Endothelial cell (in vitro differentiated cells): ENCODE data around the gene YTHDF2. TPM values are rescaled to one million over a fixed set of nuclear protein-coding genes. Genes with fewer than 3 reads are reported as not detected.
A peak's percentile ranks its signal among the peaks of the same experiment; 100 is the strongest.

Source experiments
- DNase-seq: peaks from one replicate; pipeline ENCODE4 v3.0.0; 2021; ENCODE audit warnings: low spot score
- H3K27ac Mint-ChIP-seq: one replicate; pipeline ENCODE4 v1.8.0; 2021; ENCODE audit warnings: mixed read lengths, inconsistent platforms; ENCODE audit not compliant: unreplicated experiment
- H3K27me3 Mint-ChIP-seq: one replicate; pipeline ENCODE4 v1.8.0; 2021; ENCODE audit warnings: mild to moderate bottlenecking, moderate library complexity, mixed read lengths, inconsistent platforms; ENCODE audit not compliant: unreplicated experiment
- H3K36me3 Mint-ChIP-seq: one replicate; pipeline ENCODE4 v1.8.0; 2021; ENCODE audit warnings: mild to moderate bottlenecking, low read depth, mixed read lengths, inconsistent platforms; ENCODE audit not compliant: unreplicated experiment
- H3K4me1 Mint-ChIP-seq: one replicate; pipeline ENCODE4 v1.8.0; 2021; ENCODE audit warnings: mild to moderate bottlenecking, mixed read lengths, inconsistent platforms; ENCODE audit not compliant: unreplicated experiment
- H3K4me3 Mint-ChIP-seq: one replicate; pipeline ENCODE4 v1.8.0; 2021; ENCODE audit warnings: mild to moderate bottlenecking, mixed read lengths, inconsistent platforms; ENCODE audit not compliant: unreplicated experiment
- H3K9me3 Mint-ChIP-seq: one replicate; pipeline ENCODE4 v1.8.0; 2021; ENCODE audit warnings: mixed read lengths, inconsistent platforms; ENCODE audit not compliant: unreplicated experiment
- total RNA-seq: library from RNA; stranded (reverse); fragmentation: NEBNext Ultra II Directional; extraction: Animal tissue kit (Norgen Biotek cat#: 25700); gene quantifications from one replicate; pipeline ENCODE4 v1.2.1, GENCODE V29; 2021; ENCODE audit not compliant: unreplicated experiment
- TF ChIP-seq, protein P1 (sequence below): fragments of 200-600 bp; sonication (generic); IDR thresholded peaks from one replicate; pipeline ENCODE4 v1.5.0; 2021; ENCODE audit warnings: antibody characterized with exemption; ENCODE audit not compliant: unreplicated experiment

Gene YTHDF2
- total RNA-seq, 1 donor from 2014 or later, result 118 TPM

DNA sequence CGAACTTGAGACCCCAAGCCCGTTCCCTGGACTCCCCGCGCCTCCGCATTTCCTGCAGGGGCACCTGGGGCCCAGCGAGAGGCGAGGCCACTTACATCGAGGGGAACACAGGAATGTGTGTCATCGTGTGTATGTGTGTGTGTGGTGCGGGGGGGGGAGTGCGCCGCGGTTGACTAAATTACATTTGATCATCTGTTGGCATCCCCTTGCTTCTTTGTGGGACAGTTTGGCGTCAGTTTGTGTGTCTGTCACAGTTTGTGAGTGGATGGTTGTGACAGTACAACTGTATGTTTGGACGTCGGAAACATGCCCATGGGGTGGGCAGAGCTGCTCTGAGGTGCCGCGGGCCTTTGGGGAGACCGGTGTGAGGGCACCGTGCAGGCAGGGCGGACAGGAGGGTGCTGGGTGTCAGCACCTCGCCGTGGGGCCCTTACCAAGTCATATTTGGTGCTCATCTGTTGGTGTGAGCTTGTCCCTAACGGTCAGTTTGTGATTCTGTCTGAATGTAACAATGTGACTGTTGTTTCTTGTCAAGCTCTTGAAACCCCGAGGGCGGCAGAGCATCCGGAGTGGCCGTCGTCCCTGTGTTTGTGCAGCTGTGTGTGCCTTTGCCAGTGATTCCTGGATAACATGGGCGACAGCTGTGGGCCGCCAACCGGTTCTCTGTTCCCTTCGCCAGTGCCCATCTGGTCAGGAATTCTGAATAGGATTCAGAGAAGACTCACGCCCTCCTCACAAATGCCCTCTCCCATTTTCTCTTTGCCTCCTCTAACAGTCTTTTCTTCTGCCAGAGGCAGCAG lies 76.1 kb downstream of the YTHDF2 start:
- Mint-ChIP-seq H3K4me1 (peaks cover 39% of the 10 kb centered on the region), H3K36me3 (no peaks in the 10 kb centered on the region), H3K27me3 (peaks cover 6% of the 10 kb centered on the region), H3K9me3 (no peaks in the 10 kb centered on the region), H3K27ac (no peak overlapping the region), H3K4me3 (peak overlapping the region; percentile 81)
- no peak for DNase-seq
- TF ChIP-seq, protein P1, sequence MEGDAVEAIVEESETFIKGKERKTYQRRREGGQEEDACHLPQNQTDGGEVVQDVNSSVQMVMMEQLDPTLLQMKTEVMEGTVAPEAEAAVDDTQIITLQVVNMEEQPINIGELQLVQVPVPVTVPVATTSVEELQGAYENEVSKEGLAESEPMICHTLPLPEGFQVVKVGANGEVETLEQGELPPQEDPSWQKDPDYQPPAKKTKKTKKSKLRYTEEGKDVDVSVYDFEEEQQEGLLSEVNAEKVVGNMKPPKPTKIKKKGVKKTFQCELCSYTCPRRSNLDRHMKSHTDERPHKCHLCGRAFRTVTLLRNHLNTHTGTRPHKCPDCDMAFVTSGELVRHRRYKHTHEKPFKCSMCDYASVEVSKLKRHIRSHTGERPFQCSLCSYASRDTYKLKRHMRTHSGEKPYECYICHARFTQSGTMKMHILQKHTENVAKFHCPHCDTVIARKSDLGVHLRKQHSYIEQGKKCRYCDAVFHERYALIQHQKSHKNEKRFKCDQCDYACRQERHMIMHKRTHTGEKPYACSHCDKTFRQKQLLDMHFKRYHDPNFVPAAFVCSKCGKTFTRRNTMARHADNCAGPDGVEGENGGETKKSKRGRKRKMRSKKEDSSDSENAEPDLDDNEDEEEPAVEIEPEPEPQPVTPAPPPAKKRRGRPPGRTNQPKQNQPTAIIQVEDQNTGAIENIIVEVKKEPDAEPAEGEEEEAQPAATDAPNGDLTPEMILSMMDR, result no peak

GRCh38 chr1:28813931-28814465 lies 77.3 kb downstream of the YTHDF2 start:
- H3K27me3 Mint-ChIP-seq, result peaks cover 6% of the 10 kb centered on the region

GRCh38 chr1:28815533-28816185 lies 78.9 kb downstream of the YTHDF2 start:
- Mint-ChIP-seq H3K36me3 (no peaks in the 10 kb centered on the region), H3K4me1 (peaks cover 33% of the 10 kb centered on the region), H3K4me3 (no peak overlapping the region), H3K27ac (no peak overlapping the region), H3K9me3 (no peaks in the 10 kb centered on the region), H3K27me3 (peaks cover 4% of the 10 kb centered on the region)
- no peak for DNase-seq
- TF ChIP-seq, protein P1, result no peak

More at GRCh38 chr1:28813931-28814465, 77.3 kb downstream of the YTHDF2 start:
- Mint-ChIP-seq H3K4me1 (peaks cover 39% of the 10 kb centered on the region), H3K27ac (no peak overlapping the region), H3K4me3 (peak overlapping the region; percentile 74), H3K9me3 (no peaks in the 10 kb centered on the region), H3K36me3 (no peaks in the 10 kb centered on the region)
- TF ChIP-seq, protein P1, result no peak
- no peak for DNase-seq

DNA sequence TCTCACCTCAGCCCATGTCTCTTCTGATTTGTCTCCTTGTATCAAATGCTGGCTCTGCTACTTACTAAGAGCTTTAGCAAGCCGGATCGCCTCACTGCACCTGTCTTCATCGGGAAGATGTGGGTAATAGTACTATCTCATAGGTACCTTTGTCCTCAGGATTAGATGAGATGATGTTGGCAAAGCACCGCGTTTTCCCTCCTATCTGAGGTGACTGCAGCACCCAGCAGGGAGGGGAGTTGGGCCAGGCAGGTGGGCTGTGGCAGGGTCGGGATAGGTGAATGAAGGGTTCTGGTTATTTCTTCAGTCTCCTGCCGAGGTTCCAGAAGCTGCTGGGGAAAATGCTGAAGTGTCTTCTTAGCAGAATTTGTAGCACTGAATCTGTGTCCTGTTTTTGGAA lies 80.4 kb downstream of the YTHDF2 start:
- Mint-ChIP-seq H3K27me3 (peaks cover 4% of the 10 kb centered on the region), H3K4me1 (peaks cover 22% of the 10 kb centered on the region), H3K4me3 (no peak overlapping the region), H3K27ac (no peak overlapping the region), H3K36me3 (no peaks in the 10 kb centered on the region), H3K9me3 (no peaks in the 10 kb centered on the region)
- TF ChIP-seq, protein P1, result no peak
- no peak for DNase-seq
